ENCODE measurements around the gene HECTD2.
"Not testable (repeated sequence)": the region's sequence is repeated elsewhere in the genome, so short reads cannot be mapped to it uniquely, and the experiment has no call there.

HECTD2 gene

GRCh38 chr10:91367558-91367957, 42.6 kb upstream of the HECTD2 start:
- H3K4me3 ChIP-seq (ENCODE audit: low read depth, low read length) = no peak overlapping the region
- no peaks in the 10 kb centered on the region for H3K79me2 ChIP-seq

DNA sequence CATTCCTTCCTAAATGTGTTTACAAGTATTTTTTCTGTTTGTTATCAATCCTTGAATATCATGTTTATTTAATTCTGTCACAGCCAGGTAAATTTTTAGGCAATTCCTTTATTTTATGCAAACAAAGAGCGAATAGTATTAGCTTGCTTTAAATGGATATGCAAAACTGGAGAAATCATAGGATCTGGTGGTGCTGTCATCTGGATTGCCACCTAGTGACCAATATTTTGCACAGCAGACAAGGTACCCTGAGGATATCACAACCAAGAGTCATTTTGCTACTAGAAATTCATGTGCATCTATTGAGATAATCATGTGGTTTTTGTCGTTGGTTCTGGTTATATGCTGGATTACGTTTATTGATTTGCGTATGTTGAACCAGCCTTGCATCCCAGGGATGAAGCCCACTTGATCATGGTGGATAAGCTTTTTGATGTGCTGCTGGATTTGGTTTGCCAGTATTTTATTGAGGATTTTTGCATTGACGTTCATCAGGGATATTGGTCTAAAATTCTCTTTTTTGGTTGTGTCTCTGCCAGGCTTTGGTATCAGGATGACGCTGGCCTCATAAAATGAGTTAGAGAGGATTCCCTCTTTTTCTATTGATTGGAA, 40.1 kb upstream of the HECTD2 start:
- H3K27ac ChIP-seq; H3K9ac ChIP-seq; H3K4me2 ChIP-seq (ENCODE audit: low read length); H2AFZ ChIP-seq; H3K4me3 ChIP-seq (ENCODE audit: low read depth, low read length); H3K9me3 ChIP-seq (ENCODE audit: control insufficient read depth, low read length); H3K4me1 ChIP-seq; H3K36me3 ChIP-seq (ENCODE audit: control insufficient read depth, insufficient read depth, low read length); H3K27me3 ChIP-seq (ENCODE audit: control insufficient read depth, insufficient read depth, low read length); H3K79me2 ChIP-seq: not testable (repeated sequence)
- TF ChIP-seq, protein P1, sequence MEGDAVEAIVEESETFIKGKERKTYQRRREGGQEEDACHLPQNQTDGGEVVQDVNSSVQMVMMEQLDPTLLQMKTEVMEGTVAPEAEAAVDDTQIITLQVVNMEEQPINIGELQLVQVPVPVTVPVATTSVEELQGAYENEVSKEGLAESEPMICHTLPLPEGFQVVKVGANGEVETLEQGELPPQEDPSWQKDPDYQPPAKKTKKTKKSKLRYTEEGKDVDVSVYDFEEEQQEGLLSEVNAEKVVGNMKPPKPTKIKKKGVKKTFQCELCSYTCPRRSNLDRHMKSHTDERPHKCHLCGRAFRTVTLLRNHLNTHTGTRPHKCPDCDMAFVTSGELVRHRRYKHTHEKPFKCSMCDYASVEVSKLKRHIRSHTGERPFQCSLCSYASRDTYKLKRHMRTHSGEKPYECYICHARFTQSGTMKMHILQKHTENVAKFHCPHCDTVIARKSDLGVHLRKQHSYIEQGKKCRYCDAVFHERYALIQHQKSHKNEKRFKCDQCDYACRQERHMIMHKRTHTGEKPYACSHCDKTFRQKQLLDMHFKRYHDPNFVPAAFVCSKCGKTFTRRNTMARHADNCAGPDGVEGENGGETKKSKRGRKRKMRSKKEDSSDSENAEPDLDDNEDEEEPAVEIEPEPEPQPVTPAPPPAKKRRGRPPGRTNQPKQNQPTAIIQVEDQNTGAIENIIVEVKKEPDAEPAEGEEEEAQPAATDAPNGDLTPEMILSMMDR (IDR thresholded peaks at IDR 0.05) = peak; percentile 46

More at GRCh38 chr10:91367558-91367957, 42.6 kb upstream of the HECTD2 start:
- H3K9ac ChIP-seq = no peak overlapping the region
- H3K27ac ChIP-seq = no peak overlapping the region
- no peaks in the 10 kb centered on the region for H3K4me1 ChIP-seq
- no peak overlapping the region for H3K4me2 ChIP-seq (ENCODE audit: low read length)
- no peaks in the 10 kb centered on the region for H3K36me3 ChIP-seq (ENCODE audit: control insufficient read depth, insufficient read depth, low read length)
- H3K27me3 ChIP-seq (ENCODE audit: control insufficient read depth, insufficient read depth, low read length) = no peaks in the 10 kb centered on the region
- H2AFZ ChIP-seq = no peak overlapping the region
- TF ChIP-seq, protein P1 (IDR thresholded peaks at IDR 0.05) = no peak
- no peaks in the 10 kb centered on the region for H3K9me3 ChIP-seq (ENCODE audit: control insufficient read depth, low read length)

GRCh38 chr10:91374052-91374451, 36.1 kb upstream of the HECTD2 start:
- no peaks in the 10 kb centered on the region for H3K36me3 ChIP-seq (ENCODE audit: control insufficient read depth, insufficient read depth, low read length)
- no peaks in the 10 kb centered on the region for H3K9me3 ChIP-seq (ENCODE audit: control insufficient read depth, low read length)
- no peak overlapping the region for H3K27ac ChIP-seq
- no peaks in the 10 kb centered on the region for H3K27me3 ChIP-seq (ENCODE audit: control insufficient read depth, insufficient read depth, low read length)
- H3K9ac ChIP-seq = no peak overlapping the region
- no peak overlapping the region for H3K4me2 ChIP-seq (ENCODE audit: low read length)
- H2AFZ ChIP-seq = no peak overlapping the region
- H3K4me1 ChIP-seq = no peaks in the 10 kb centered on the region
- TF ChIP-seq, protein P1 (IDR thresholded peaks at IDR 0.05) = no peak
- H3K4me3 ChIP-seq (ENCODE audit: low read depth, low read length) = no peak overlapping the region
- no peaks in the 10 kb centered on the region for H3K79me2 ChIP-seq

GRCh38 chr10:91378061-91378460, 32.1 kb upstream of the HECTD2 start:
- Histone ChIP-seq H2AFZ (no peak overlapping the region), H3K36me3 (ENCODE audit: control insufficient read depth, insufficient read depth, low read length) (no peaks in the 10 kb centered on the region), H3K9ac (no peak overlapping the region), H3K27me3 (ENCODE audit: control insufficient read depth, insufficient read depth, low read length) (no peaks in the 10 kb centered on the region), H3K4me2 (ENCODE audit: low read length) (no peak overlapping the region), H3K4me3 (ENCODE audit: low read depth, low read length) (no peak overlapping the region), H3K27ac (no peak overlapping the region), H3K4me1 (peaks cover 3% of the 10 kb centered on the region), H3K9me3 (ENCODE audit: control insufficient read depth, low read length) (no peaks in the 10 kb centered on the region), H3K79me2 (no peaks in the 10 kb centered on the region)
- TF ChIP-seq, protein P1 (IDR thresholded peaks at IDR 0.05) = no peak

GRCh38 chr10:91380873-91381256, 29.3 kb upstream of the HECTD2 start:
- H3K27ac ChIP-seq = no peak overlapping the region

More at GRCh38 chr10:91380873-91381256, 29.3 kb upstream of the HECTD2 start:
- Histone ChIP-seq H3K9ac (no peak overlapping the region), H3K79me2 (no peaks in the 10 kb centered on the region), H3K27me3 (ENCODE audit: control insufficient read depth, insufficient read depth, low read length) (no peaks in the 10 kb centered on the region), H3K4me2 (ENCODE audit: low read length) (no peak overlapping the region), H2AFZ (peak overlapping the region; percentile 55), H3K4me1 (peaks cover 3% of the 10 kb centered on the region), H3K4me3 (ENCODE audit: low read depth, low read length) (no peak overlapping the region), H3K9me3 (ENCODE audit: control insufficient read depth, low read length) (no peaks in the 10 kb centered on the region), H3K36me3 (ENCODE audit: control insufficient read depth, insufficient read depth, low read length) (no peaks in the 10 kb centered on the region)
- TF ChIP-seq, protein P1 (IDR thresholded peaks at IDR 0.05) = no peak

Data from parathyroid adenoma (tissue), 2 donors.